ENCODE results near the gene PLCG1.

DNA sequence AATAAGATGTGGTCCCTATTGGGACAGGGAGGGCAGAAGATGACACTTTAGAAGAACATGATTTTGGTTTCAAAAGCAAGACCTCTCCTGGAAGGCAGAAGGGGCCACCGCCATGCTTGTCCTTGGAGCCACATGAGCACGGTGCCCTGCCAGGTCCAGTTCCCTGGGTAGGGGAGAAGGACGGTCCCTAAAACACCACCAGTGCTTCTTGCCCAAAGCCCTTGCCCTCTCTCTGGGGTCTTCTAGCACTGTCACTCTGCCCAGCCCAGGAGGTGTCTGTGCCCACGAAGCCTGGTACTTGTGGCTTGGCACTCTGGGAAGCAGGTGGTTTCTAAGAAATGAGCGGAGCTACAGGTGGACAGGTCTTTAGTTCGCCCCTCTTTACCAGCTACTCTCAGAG is 46.0 kb downstream of the PLCG1 start:
- TF ChIP-seq, protein P1, sequence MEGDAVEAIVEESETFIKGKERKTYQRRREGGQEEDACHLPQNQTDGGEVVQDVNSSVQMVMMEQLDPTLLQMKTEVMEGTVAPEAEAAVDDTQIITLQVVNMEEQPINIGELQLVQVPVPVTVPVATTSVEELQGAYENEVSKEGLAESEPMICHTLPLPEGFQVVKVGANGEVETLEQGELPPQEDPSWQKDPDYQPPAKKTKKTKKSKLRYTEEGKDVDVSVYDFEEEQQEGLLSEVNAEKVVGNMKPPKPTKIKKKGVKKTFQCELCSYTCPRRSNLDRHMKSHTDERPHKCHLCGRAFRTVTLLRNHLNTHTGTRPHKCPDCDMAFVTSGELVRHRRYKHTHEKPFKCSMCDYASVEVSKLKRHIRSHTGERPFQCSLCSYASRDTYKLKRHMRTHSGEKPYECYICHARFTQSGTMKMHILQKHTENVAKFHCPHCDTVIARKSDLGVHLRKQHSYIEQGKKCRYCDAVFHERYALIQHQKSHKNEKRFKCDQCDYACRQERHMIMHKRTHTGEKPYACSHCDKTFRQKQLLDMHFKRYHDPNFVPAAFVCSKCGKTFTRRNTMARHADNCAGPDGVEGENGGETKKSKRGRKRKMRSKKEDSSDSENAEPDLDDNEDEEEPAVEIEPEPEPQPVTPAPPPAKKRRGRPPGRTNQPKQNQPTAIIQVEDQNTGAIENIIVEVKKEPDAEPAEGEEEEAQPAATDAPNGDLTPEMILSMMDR (IDR thresholded peaks at IDR 0.05): no peak
- TF ChIP-seq POLR2A (IDR thresholded peaks at IDR 0.05) (no peak), POLR2AphosphoS5 (IDR thresholded peaks at IDR 0.05) (no peak)

All from suprapubic skin (tissue), 4 donors.